SK-N-MC (cell line): Measurements from ENCODE around the gene DSC2.

ENCODE experiments used
- DNase-seq: peaks from one replicate; pipeline ENCODE4 v3.0.0-alpha.2; 2011; ENCODE audit warnings: low read depth, low spot score
- H3K27ac ChIP-seq: fragments of 200-600 bp; sonication (generic); 2 replicates; pipeline ENCODE4 v1.5.1; 2016; ENCODE audit warnings: mixed run types
- H3K36me3 ChIP-seq: fragments of 200-600 bp; sonication (generic); 2 replicates; pipeline ENCODE4 v1.6.1; 2017; ENCODE audit warnings: antibody characterized with exemption, low read length, mixed read lengths; ENCODE audit not compliant: insufficient read depth
- H3K4me3 ChIP-seq: fragments of 200-600 bp; sonication (generic); 2 replicates; pipeline ENCODE4 v1.5.1; 2016
- H3K9ac ChIP-seq: fragments of 200-600 bp; sonication (generic); 2 replicates; pipeline ENCODE4 v1.8.0; 2017; ENCODE audit warnings: mixed run types, mixed read lengths; ENCODE audit not compliant: insufficient read length
- H3K9me3 ChIP-seq: fragments of 200-600 bp; sonication (generic); 2 replicates; pipeline ENCODE4 v1.6.1; 2017; ENCODE audit warnings: low read depth, mild to moderate bottlenecking, antibody characterized with exemption, low read length, moderate library complexity, mixed read lengths
- EZH2 ChIP-seq: fragments of 200-600 bp; sonication (generic); IDR thresholded peaks from one replicate; pipeline ENCODE4 v1.6.1; 2017; ENCODE audit warnings: antibody characterized with exemption
- FOXP2 ChIP-seq: optimal IDR thresholded peaks from 2 replicates; pipeline ENCODE3; 2011; ENCODE audit warnings: mild to moderate bottlenecking, moderate library complexity; ENCODE audit not compliant: insufficient read depth; ENCODE audit errors: extremely low read length, control extremely low read depth
- POLR2AphosphoS5 ChIP-seq: IDR thresholded peaks from 2 replicates; pipeline ENCODE4 v1.6.1; 2012; ENCODE audit warnings: mild to moderate bottlenecking, low read depth, low read length, borderline replicate concordance

DSC2 gene

DNA sequence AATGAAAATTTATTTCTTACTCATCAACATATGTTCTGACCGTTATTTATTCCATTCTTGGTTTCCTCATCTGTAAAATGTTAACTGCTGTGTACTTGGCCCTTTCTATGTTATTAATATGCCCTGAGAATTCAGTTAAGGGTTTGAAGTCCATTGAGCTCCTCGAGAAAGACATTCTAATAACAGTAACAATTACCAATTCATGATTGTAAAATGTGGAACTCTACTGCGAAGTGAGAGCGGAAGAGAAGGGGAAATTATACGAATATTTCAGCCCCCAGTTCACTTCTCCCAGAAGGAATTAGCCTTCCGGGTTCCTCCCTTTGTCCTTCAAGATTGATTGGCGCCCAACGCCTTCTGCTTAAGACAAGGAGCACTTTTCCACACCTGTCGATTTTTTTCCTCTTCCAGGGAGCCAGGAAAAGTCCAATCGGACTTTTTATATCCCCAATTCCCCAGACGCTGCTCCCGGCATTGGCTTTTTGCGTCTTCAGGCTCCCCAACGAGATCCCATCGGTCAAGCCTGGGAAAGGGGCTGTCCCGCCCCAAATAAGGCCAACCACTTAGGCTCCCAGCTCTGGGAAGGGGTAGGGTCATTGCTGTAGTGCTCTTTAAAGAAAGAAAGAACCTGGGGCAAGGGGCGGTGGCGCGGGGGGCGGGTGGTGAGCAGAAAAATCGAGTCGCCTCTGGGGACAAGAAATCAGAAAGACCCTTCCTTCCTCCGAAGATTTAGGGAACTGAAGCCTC, 1.6 kb downstream of the DSC2 start:
- peak; percentile 60 for TF ChIP-seq EZH2
- TF ChIP-seq FOXP2, result no peak
- TF ChIP-seq POLR2AphosphoS5, result no peak
- no peak for DNase-seq
- Histone ChIP-seq H3K4me3 (no peak overlapping the region), H3K9me3 (no peaks in the 10 kb centered on the region), H3K27ac (no peak overlapping the region), H3K9ac (no peak overlapping the region), H3K36me3 (no peaks in the 10 kb centered on the region)

DNA sequence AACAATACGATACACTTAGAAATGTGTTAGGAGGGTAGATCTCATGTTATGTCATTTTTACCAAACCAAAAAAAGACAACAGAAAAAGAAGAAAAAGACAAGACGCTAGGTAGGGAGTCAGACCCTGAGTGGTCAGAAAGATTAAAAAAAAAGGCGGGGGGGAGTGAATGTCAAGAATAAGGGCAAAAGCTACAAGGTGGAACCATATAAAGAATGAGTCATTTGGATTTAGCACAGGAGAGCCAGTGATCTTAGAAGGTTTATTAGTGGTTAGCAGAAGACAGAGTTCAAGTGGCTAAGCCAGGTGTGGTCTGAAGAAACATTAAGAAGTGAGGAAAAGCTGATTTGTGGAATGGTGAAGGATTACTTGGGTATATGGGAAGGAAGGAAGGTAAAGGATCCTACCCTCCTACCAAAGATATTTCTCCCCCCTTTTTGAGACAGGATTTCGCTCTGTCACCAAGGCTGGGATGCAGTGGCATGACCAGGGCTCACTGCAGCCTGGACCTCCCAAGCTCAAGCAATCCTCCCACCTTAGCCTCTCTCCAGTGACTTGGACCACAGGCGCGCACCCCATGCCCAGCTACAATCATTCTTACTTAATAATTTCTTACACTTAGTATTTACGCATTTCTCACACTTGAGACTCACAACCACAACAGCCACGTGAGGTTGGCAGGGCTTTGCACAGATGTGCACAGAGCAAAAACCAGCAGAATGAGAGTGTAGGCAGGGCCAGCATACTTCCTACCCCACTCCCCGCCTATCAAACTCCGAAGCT, 2.6 kb downstream of the DSC2 start:
- Histone ChIP-seq H3K4me3 (no peak overlapping the region), H3K27ac (no peak overlapping the region), H3K9me3 (no peaks in the 10 kb centered on the region), H3K36me3 (no peaks in the 10 kb centered on the region), H3K9ac (no peak overlapping the region)
- TF ChIP-seq POLR2AphosphoS5 (no peak), EZH2 (no peak), FOXP2 (no peak)
- DNase-seq, result no peak

DNA sequence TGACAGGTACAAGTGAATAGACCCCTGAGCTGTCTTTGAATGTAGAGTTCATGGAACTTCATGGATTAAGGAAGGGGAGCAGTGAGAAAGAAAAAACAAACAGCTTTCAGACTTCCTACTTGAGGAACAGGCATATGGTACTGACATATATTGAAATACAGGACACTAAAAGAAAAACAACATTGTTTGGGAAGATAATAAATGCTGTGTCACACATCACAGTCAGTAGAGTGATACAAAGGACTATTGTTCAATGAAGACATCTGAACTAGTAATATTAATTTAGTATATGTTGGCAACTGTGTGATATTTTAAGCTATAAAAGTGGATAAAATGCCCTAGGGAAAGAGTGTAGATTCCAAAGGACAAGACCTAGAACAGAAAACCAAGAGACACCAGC, 3.3 kb downstream of the DSC2 start:
- TF ChIP-seq EZH2, result no peak
- TF ChIP-seq POLR2AphosphoS5, result no peak
- no peak for TF ChIP-seq FOXP2
- no peak for DNase-seq
- no peak overlapping the region for H3K27ac ChIP-seq
- no peak overlapping the region for H3K9ac ChIP-seq
- H3K9me3 ChIP-seq, result no peaks in the 10 kb centered on the region
- no peaks in the 10 kb centered on the region for H3K36me3 ChIP-seq
- no peak overlapping the region for H3K4me3 ChIP-seq

DNA sequence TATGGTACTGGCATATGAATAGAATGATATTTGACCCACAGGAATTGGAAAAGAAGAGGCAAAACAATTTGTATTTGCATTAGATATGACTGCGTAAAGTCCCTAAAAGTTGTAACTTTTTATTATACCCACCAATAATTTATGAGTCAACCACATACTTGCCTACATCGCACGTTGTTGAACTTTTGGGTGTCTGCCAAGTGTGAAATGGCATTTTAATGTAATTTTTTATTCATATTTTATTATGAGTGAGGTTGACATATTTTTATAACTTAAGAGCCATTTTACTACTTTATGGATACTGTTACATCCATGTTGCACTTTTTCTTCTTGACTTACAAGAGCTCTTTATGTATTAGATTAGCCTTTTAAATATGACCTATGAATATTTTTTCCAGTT, 4.6 kb downstream of the DSC2 start:
- H3K9me3 ChIP-seq, result no peaks in the 10 kb centered on the region
- H3K36me3 ChIP-seq, result no peaks in the 10 kb centered on the region
- peak; percentile 16 for DNase-seq
- TF ChIP-seq POLR2AphosphoS5, result no peak
- no peak for TF ChIP-seq FOXP2
- no peak for TF ChIP-seq EZH2
- no peak overlapping the region for H3K9ac ChIP-seq
- no peak overlapping the region for H3K27ac ChIP-seq
- H3K4me3 ChIP-seq, result no peak overlapping the region

DNA sequence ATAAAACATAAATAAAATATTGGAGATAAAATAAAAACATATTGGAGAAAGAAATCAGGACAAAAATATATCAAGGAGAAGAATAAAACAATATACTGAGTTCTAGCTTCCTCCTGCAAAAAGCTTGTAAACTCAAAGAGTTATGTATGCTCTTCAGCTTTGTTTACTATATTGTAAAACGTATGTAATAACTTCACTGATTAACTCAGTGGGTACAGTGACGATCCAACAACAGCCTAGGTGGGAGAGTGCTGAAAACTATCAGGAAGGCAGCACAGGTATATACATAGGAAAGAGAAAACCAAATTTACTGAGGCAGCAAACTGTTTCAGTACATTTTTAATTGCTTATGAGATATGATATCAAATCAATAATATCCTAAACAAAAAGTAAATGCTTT, 8.3 kb downstream of the DSC2 start:
- H3K27ac ChIP-seq, result no peak overlapping the region
- H3K9me3 ChIP-seq, result no peaks in the 10 kb centered on the region
- no peak overlapping the region for H3K9ac ChIP-seq
- H3K36me3 ChIP-seq, result no peaks in the 10 kb centered on the region
- DNase-seq, result no peak
- no peak for TF ChIP-seq POLR2AphosphoS5
- no peak for TF ChIP-seq EZH2
- no peak for TF ChIP-seq FOXP2
- no peak overlapping the region for H3K4me3 ChIP-seq

DNA sequence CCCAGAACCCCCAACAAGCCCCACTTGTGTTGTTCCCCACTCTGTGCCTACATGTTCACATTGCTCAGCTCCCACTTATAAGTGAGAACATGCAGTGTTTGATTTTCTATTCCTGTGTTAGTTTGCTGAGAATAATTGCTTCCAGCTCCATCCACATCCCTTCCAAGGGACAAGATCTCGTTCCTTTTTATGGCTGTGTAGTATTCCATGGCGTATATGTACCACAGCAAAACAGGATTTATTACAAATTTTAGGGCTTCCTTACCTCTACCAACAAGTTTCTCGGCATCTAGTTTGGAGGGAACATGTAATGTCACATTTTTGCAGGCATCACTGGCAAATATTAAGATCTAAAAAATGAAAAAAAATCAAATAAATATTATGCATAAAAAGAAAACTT, 8.9 kb downstream of the DSC2 start:
- H3K9me3 ChIP-seq, result no peaks in the 10 kb centered on the region
- no peak for DNase-seq
- H3K9ac ChIP-seq, result no peak overlapping the region
- H3K4me3 ChIP-seq, result no peak overlapping the region
- no peak overlapping the region for H3K27ac ChIP-seq
- TF ChIP-seq EZH2, result no peak
- TF ChIP-seq FOXP2, result no peak
- no peak for TF ChIP-seq POLR2AphosphoS5
- no peaks in the 10 kb centered on the region for H3K36me3 ChIP-seq

DNA sequence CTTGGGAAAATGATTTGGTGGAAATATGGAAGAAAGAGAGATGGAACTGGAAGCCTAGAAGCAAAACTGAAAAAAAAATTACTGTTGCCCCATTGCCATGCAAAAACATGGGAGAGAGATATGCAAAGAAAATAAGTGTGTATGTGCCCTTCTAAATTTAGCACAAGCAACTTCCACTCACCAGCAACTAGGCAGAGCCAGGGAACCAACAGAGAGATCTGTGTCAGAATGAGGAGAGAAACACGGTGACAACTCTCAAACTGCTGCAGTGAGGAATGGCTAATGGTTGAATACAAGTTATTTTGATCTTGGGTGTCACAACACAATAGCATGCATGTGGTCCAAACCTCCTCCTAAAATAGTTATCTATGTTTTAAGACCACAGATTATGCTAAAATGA, 10.9 kb downstream of the DSC2 start:
- Histone ChIP-seq H3K9ac (no peak overlapping the region), H3K27ac (no peak overlapping the region), H3K36me3 (no peaks in the 10 kb centered on the region), H3K4me3 (no peak overlapping the region), H3K9me3 (no peaks in the 10 kb centered on the region)
- DNase-seq, result no peak
- TF ChIP-seq POLR2AphosphoS5, result no peak
- no peak for TF ChIP-seq FOXP2

DNA sequence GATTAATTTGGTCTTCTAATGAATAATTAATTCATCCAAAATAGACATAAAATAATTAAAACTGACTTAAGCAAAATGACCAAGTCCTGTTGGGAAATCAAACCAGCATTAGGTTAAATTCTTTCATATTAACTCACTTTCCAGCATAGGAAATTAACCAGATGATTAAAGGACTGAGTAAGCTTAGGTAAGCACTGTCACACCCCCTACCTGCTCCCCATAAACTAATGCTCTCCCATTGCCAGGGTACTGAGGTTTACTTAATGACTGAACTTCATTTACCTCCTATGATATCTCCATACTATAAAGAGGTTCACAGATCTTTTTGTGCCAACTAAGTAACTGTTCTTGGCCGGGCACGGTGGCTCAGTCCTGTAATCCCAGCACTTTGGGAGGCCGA, 13.7 kb downstream of the DSC2 start:
- H3K27ac ChIP-seq, result no peak overlapping the region
- no peaks in the 10 kb centered on the region for H3K36me3 ChIP-seq
- H3K9me3 ChIP-seq, result no peaks in the 10 kb centered on the region
- TF ChIP-seq EZH2, result no peak
- no peak for TF ChIP-seq FOXP2
- TF ChIP-seq POLR2AphosphoS5, result no peak
- no peak for DNase-seq
- no peak overlapping the region for H3K9ac ChIP-seq
- H3K4me3 ChIP-seq, result no peak overlapping the region
